Smooth muscle cell of trachea (primary cell): ENCODE data around the gene SLC26A9. TPM values are rescaled to one million over a fixed set of nuclear protein-coding genes. Genes with fewer than 3 reads are reported as not detected.

Source experiments
- total RNA-seq: library from RNA; depleted of rRNA; stranded (reverse); fragments of >200 nt; gene quantifications from 2 replicates; pipeline ENCODE4 v1.2.1, GENCODE V29; 2014

SLC26A9 gene, protein sequence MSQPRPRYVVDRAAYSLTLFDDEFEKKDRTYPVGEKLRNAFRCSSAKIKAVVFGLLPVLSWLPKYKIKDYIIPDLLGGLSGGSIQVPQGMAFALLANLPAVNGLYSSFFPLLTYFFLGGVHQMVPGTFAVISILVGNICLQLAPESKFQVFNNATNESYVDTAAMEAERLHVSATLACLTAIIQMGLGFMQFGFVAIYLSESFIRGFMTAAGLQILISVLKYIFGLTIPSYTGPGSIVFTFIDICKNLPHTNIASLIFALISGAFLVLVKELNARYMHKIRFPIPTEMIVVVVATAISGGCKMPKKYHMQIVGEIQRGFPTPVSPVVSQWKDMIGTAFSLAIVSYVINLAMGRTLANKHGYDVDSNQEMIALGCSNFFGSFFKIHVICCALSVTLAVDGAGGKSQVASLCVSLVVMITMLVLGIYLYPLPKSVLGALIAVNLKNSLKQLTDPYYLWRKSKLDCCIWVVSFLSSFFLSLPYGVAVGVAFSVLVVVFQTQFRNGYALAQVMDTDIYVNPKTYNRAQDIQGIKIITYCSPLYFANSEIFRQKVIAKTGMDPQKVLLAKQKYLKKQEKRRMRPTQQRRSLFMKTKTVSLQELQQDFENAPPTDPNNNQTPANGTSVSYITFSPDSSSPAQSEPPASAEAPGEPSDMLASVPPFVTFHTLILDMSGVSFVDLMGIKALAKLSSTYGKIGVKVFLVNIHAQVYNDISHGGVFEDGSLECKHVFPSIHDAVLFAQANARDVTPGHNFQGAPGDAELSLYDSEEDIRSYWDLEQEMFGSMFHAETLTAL
- not detected in 2 replicates for total RNA-seq

GRCh38 chr1:205943245-205943644 is at the start of gene SLC26A9:
SLC26A9 (minus strand) TSS chr1:205943456; CDS start chr1:205935820, 7,636 bp downstream.

Other genes with a start within 250 kb of the SLC26A9 start
- 67.0 and 140 TPM in 2 replicates for gene NUCKS1, start 193.3 kb downstream of the SLC26A9 start, total RNA-seq
- 19.5 and 32.9 TPM in 2 replicates for gene RAB29, start 168.0 kb downstream of the SLC26A9 start, total RNA-seq
- 15.4 and 24.0 TPM in 2 replicates for gene SLC41A1, start 130.3 kb downstream of the SLC26A9 start, total RNA-seq
- gene PM20D1, start 93.3 kb downstream of the SLC26A9 start, total RNA-seq, result under 0.01 TPM in 1 of 2 replicates, not detected in the other
- 12.4 and 16.7 TPM in 2 replicates for gene RAB7B, start 59.9 kb upstream of the SLC26A9 start, total RNA-seq
- not detected in 2 replicates for gene CTSE, start 80.4 kb upstream of the SLC26A9 start, total RNA-seq
- not detected in 2 replicates for gene RHEX, start 109.7 kb upstream of the SLC26A9 start, total RNA-seq
- not detected in 2 replicates for gene AVPR1B, start 173.9 kb upstream of the SLC26A9 start, total RNA-seq